GM18505 (cell line): ENCODE results near the gene MTMR12.
A peak's percentile ranks its signal among the peaks of the same experiment; 100 is the strongest.

Experiments used
- ATAC-seq: cut with Tn5 transposase; IDR thresholded peaks from one replicate; pipeline ENCODE4 v1.9.1; 2021; ENCODE audit not compliant: unreplicated experiment
- POLR2A ChIP-seq: IDR thresholded peaks from 4 replicates; pipeline ENCODE4 v1.6.1; 2011; ENCODE audit warnings: borderline replicate concordance; ENCODE audit not compliant: insufficient read depth, insufficient read length; ENCODE audit errors: extremely low read depth

Gene MTMR12

GRCh38 chr5:32280656-32281081, 32.1 kb downstream of the MTMR12 start:
- ATAC-seq = peak; percentile 78
- TF ChIP-seq POLR2A = no peak

GRCh38 chr5:32279786-32280185, 33.0 kb downstream of the MTMR12 start:
- TF ChIP-seq POLR2A = no peak
- ATAC-seq = no peak

GRCh38 chr5:32279223-32279622, 33.5 kb downstream of the MTMR12 start:
- no peak for TF ChIP-seq POLR2A
- no peak for ATAC-seq

GRCh38 chr5:32278406-32278805, 34.3 kb downstream of the MTMR12 start:
- no peak for ATAC-seq
- TF ChIP-seq POLR2A = no peak

- no peak for ATAC-seq
- no peak for TF ChIP-seq POLR2A
Observed at GRCh38 chr5:32277798-32278197, 34.9 kb downstream of the MTMR12 start.

- ATAC-seq = no peak
- TF ChIP-seq POLR2A = no peak
Observed at GRCh38 chr5:32276173-32276853, 36.4 kb downstream of the MTMR12 start.

- TF ChIP-seq POLR2A = no peak
- no peak for ATAC-seq
Observed at GRCh38 chr5:32275396-32275741, 37.4 kb downstream of the MTMR12 start.

GRCh38 chr5:32274548-32275395, 38.0 kb downstream of the MTMR12 start:
- ATAC-seq = no peak
- TF ChIP-seq POLR2A = no peak

- no peak for TF ChIP-seq POLR2A
- no peak for ATAC-seq
Observed at GRCh38 chr5:32273821-32274220, 38.9 kb downstream of the MTMR12 start.

- ATAC-seq = no peak
- no peak for TF ChIP-seq POLR2A
Observed at GRCh38 chr5:32272746-32273145, 40.0 kb downstream of the MTMR12 start.

- no peak for TF ChIP-seq POLR2A
- no peak for ATAC-seq
Observed at GRCh38 chr5:32270946-32271345, 41.8 kb downstream of the MTMR12 start.

- ATAC-seq = no peak
- TF ChIP-seq POLR2A = no peak
Observed at GRCh38 chr5:32270178-32270577, 42.6 kb downstream of the MTMR12 start.

- no peak for TF ChIP-seq POLR2A
- ATAC-seq = no peak
Observed at GRCh38 chr5:32265902-32266301, 46.8 kb downstream of the MTMR12 start.

GRCh38 chr5:32264957-32265572, 47.7 kb downstream of the MTMR12 start:
- no peak for TF ChIP-seq POLR2A
- no peak for ATAC-seq

GRCh38 chr5:32263684-32264083, 49.1 kb downstream of the MTMR12 start:
- TF ChIP-seq POLR2A = no peak
- no peak for ATAC-seq

GRCh38 chr5:32261198-32261597, 51.5 kb downstream of the MTMR12 start:
- ATAC-seq = peak; percentile 85
- TF ChIP-seq POLR2A = no peak
